SH-SY5Y (cell line): ENCODE measurements around the gene NAA60.

Experiments used
- GATA2 ChIP-seq: IDR thresholded peaks from 2 replicates; pipeline ENCODE4 v1.6.1; 2011; ENCODE audit warnings: mild to moderate bottlenecking, low read depth, low read length
- GATA3 ChIP-seq: IDR thresholded peaks from 2 replicates; pipeline ENCODE4 v1.6.1; 2011; ENCODE audit warnings: low read depth, mild to moderate bottlenecking, low read length, moderate library complexity

Gene NAA60

DNA sequence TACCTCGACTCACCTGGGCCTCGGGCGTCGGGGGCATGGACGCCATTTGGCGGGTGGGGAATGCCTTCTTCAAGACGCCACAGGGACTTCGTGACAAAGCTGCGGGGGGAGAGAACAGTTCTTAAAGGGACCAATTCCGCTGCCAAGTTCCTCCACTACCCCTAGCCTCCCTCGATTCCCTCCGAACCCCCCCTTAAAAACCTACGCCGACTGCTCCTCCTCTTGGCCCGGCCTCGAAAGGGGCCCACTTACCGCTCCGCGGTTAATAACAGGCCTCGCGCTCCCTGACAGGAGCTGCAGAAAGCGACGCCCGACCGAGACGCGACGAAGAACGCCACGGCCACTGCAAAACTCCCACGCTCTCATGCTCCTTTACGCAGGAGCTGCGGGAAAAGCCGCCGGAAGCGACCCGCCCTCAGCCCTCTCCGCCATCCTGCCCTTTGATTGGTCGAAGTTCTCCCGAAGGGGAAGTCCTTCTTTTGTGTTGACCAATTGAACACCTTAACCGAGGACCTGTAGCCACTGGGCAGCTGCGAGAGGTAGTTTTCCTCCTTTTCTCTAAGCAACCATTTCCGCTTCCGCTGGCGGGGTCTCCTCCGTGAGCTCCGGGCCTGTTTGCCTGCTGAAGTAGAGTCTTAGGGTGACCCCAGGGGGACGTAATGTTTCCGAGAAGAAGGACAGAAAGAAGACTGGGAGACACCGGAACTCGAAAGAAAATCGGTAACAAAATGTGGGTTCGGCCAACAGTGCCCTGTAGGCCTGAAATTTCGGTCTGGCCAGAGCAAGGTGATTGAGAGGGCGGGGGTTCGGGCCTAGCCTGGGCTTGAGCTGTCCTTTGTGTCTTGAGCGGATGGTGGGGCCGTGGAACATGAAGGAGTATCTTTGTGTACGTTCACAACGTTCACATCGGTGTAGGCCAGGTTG lies at the start of gene NAA60, which contains the start of gene ZNF597:
Gene NAA60, plus strand, starts transcription at position 573 of the 924 bp plus-strand sequence. CDS start 32,548 bp downstream, outside the sequence.
Gene ZNF597, minus strand, starts transcription at position 397 of the 924 bp plus-strand sequence. Its CDS starts 351 bp downstream, at position 46.
- no peak for TF ChIP-seq GATA2
- TF ChIP-seq GATA3 = no peak

DNA sequence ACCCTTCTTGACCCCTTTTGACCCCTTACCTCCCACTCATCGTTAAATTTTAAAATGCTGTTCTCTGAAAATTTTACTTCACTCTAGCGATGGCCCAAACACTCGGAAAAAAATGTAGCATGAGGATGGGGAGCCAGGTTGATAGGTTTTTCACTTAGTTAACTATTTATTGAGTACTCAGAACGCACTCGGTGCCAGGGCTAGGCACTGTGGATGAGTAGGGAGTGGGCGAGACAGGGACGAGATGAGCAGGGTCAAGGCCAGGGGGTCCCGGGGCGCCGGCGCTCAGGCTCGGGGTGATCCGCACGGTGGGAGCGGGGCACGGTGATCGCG lies 43.1 kb upstream of the NAA60 start:
- TF ChIP-seq GATA2 = no peak
- no peak for TF ChIP-seq GATA3

DNA sequence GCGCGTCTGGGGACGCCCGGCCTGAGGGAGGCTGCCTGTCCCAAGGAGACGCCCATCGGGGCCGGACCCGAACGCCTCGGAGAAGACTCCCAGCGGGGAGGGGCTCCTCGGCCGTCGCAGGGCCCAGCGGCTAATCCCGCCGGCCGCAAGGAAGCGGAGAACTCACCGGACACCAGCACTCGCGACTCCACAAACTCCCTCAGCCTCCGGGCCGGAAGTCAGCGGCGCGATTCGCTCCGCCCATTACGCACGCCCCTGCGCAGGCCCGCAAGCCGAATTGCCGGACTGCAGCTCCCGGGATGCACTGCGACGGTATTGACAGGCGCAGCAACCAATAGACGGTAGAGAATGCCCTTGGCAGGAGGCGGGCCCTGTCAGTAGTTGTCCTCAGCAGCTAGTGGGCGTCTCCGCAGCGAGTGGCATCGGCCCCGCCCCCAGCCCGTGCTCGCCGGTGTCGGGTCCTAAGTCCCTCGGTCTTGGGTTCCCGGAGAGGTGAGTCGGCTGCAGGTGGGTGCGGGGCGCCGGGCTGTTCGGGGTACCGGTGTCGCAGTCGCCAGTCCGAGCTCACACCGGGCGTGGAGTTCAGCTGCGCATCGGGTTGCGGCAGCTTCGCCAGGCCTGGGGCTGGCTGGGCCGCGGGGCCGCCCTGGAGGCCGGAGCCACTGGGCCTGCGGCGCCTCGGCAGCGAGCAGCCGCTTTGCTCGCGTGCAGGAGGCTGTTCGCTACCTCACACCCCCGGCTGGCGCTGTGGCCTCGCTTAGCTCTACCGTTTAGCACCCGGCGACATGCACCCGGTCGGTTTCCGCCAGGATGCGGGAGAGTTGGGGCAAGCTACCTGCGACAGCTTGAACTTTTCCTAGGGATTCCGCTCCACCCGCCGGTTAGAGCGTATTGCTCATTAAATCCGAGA lies 42.4 kb upstream of the NAA60 start, which contains the start of the genes ZNF174 and ZSCAN32:
Gene ZNF174, plus strand, starts transcription at position 437 of the 910 bp plus-strand sequence. CDS start 790 bp downstream, outside the sequence.
Gene ZSCAN32, minus strand, starts transcription at position 226 of the 910 bp plus-strand sequence. CDS start 3,447 bp downstream, outside the sequence.
- TF ChIP-seq GATA3 (no peak), GATA2 (peak; percentile 21; the same call in 1 of the 2 replicates)

DNA sequence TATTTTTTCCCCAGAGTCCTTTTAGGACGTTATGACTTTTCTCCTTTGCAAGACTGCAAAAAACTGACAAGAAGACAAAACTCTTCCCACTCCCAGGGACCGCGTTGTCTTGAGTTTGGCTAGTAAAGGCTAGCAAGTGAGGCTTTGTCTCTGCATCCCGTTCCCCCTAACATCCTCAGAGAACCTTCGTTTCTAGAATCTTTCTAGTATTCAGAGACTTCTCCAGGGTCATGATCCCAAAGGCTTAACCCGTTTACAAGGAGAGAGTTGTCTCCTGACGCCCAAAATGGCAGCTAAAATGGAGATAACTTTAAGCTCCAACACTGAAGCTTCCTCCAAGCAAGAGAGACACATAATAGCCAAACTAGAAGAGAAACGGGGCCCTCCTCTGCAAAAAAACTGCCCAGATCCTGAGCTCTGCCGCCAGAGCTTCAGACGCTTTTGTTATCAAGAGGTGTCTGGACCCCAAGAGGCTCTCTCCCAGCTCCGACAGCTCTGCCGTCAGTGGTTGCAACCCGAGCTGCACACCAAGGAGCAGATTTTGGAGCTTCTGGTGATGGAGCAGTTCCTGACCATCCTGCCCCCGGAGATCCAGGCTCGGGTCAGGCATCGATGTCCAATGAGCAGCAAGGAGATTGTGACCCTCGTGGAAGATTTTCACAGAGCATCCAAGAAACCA lies 41.6 kb upstream of the NAA60 start:
- no peak for TF ChIP-seq GATA2
- TF ChIP-seq GATA3 = no peak

DNA sequence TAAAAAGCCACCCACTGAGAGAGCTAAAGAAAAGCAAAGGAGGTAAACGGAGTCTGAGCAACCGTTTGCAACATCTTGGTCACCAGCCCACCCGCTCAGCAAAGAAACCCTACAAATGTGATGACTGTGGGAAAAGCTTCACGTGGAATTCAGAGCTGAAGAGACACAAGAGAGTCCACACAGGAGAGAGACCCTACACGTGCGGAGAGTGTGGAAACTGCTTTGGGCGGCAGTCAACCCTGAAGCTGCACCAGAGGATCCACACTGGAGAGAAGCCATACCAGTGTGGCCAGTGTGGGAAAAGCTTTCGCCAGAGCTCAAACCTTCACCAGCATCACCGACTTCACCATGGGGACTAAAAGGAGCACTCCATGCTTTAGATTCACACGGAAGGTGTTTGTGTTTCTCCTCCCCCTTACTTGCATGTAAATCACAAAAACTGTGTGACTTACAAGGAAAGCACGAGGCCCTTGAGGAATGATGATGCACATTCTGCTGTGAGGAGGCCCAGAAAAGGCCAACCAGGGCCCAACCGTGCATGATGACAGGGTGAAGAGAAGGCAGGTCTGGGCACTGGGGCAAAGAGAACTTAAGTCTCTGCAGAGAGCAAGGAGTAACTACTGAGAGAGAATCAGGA lies 34.8 kb upstream of the NAA60 start:
- TF ChIP-seq GATA3 (no peak), GATA2 (no peak)

DNA sequence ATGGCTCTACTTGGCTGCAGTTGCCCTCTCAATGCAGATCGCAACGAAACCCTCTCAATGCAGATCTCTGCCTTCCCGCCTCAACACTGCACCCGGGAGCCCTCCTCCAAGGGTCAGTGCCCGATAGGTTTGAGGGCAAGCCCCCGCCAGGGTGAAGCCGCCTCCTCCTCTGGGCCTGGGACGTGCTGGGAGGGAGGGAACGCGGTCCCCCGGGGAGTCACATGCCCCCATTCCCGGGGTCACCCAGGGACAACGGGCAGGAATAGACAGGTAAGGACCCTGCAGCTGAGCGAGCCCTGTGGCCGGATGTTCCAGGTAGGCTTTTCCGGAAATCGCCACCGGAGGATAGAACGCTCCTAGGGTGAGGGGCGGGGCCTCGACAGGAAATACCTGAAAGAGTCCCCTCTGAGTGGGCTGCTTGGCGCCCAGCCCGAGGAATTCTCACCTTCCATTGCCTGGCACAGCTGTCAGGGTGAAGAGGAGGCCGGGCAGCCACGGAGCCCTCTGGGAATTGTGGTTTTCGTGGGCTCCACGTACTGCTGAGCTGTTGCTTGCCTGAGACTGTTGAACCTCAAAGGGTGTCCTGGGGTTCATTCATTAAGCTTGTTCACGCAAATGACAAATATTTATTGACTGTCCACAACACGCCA lies 29.6 kb upstream of the NAA60 start:
- TF ChIP-seq GATA2 (no peak), GATA3 (no peak)

DNA sequence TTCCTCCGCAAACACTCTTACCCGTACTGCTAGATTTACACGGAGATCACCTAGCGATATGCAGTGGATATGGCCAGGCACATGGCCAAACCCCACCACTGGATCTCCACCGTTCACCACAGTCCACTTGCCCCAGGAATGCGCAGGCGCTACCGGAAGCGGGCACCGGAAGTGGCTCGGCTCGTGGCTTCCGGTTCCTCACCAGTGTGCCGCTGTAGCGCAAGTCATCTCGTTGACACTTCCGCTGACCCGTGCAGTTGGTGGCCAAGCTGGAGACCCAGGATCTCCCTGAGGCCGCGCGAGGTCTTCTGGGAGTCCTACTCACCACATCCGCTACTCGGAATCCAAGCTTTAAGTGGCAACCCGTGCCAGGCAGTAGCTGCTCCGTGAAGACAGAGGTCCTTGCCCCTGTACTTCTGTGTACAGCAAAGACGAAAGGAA lies 11.7 kb upstream of the NAA60 start:
- TF ChIP-seq GATA3 = no peak
- TF ChIP-seq GATA2 = no peak

DNA sequence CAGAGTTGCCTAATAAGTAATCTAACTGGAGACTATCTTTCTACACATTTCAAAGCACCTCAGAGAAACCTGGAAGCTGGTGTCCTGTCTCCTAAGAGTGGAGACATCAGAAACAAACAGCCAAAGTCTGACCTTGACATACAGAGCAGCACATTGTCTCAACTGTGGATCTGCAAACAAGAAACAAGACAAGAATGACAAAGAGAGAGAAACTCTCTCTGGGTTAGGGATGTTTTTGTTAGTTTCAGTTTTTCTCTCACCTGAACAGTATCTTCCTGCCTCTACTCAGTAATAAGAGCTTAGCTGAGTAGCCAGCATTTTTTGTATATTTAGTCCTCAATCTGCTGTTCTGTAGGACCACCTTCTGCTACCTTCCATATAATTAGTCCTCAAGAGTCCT lies 9.1 kb upstream of the NAA60 start:
- TF ChIP-seq GATA3 = no peak
- no peak for TF ChIP-seq GATA2

DNA sequence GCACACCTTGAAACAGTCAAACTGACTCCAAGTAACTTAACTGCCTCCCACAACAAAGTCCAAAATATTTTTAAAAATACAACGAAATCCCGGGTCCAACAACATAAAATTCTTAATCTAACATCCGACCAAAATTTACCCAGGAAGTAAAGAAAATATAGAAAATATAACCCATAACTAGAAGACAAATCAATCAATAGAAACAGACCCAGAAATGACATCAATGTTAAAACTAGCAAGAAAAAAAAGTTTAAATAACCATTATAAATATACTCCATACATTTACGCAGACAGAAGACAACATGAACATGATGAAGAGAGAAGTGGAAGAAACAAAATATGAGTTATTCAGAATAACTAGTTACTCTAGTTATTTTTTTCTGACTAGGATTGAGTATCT lies 3.8 kb upstream of the NAA60 start:
- no peak for TF ChIP-seq GATA2

DNA sequence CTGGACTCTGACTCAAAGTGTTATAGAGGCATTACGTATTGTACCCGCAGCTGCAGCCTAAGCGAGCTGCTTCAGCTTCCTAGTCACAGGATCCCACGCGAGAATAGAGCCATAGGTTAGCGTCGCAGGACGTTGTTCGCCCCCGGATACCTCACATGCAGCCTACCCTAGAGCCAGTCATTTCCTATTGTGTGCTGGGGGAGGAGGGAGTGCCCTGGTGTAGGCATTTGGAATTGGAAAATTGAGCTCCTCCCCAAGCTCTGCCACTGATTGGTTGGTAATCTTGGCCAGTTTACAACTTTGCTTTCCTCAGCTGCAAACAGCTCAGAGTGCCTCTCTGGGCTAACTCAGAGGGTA lies 530 bp downstream of the NAA60 start:
- TF ChIP-seq GATA3 (no peak), GATA2 (no peak)

DNA sequence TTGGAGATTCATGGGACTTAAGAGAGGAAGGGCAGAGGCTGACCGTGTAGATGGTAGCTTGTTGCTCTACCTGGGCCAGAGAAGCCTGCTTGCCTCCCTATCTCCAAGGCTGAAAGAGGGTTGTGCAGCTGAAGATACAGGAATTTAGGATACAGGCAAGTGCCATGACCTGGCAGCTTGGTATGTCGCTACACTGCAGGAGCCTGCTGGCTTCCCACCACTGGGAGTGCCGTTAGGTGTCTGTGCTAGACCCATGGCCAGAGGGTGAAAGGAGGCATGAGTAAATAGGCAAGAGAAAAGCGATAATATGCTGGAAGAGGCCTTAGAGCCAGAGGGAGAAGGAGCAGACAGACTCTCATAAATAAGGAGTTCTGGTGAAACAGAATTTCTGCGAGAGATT lies 10.6 kb downstream of the NAA60 start:
- no peak for TF ChIP-seq GATA2
- no peak for TF ChIP-seq GATA3

DNA sequence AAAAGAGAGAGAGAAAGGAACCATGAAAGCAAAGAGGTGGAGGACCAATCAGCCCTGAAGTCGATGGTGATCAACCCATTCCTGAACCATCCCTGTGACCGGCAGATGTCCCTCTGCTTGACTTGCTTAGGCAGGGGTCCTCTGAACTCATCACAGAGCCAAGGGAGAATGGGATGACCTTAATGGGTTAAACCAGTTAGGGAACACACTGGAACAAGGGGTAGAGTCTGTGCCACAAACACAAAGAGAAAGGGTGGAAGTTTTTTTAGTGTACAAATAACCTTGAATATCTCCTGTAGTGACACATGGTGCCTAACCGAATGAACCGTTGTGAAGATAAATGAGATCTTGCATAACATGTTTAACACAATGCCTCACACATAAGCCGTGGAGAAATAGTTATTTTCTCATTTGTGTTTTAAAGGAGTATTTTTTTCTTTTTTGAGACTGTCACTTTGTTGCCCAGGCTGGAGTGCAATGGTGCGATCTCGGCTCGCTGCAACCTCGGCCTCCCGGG lies 11.2 kb downstream of the NAA60 start:
- TF ChIP-seq GATA3 = no peak
- no peak for TF ChIP-seq GATA2
